Prostate gland (tissue), 2 donors: ENCODE data around the gene WWP2. TPM values are rescaled to one million over a fixed set of nuclear protein-coding genes. Genes with fewer than 3 reads are reported as not detected.
A peak's percentile ranks its signal among the peaks of the same experiment; 100 is the strongest.
"Not testable (repeated sequence)": the region's sequence is repeated elsewhere in the genome, so short reads cannot be mapped to it uniquely, and the experiment has no call there.

ENCODE experiments used
- DNase-seq: peaks from one replicate; pipeline ENCODE4 v3.0.0-alpha.2; 2019; ENCODE audit warnings: low spot score
- H3K27ac ChIP-seq, 2 donors: fragments of 200-600 bp; sonication (generic); 2 replicates each; pipeline ENCODE4 v1.5.1; 2017 to 2019
- H3K27me3 ChIP-seq: fragments of 200-600 bp; sonication (generic); replicated peaks from 2 replicates; pipeline ENCODE4 v1.5.1; 2019; ENCODE audit not compliant: insufficient read depth
- H3K36me3 ChIP-seq, 2 donors: fragments of 200-600 bp; sonication (generic); 1 replicate in 1 of 2; 2 replicates in 1 of 2; pipeline versions ENCODE4 v1.5.1 to v1.8.1; 2017 to 2019
- H3K4me1 ChIP-seq: fragments of 200-600 bp; sonication (generic); replicated peaks from 2 replicates; pipeline ENCODE4 v1.5.1; 2019
- H3K4me3 ChIP-seq, 2 donors: fragments of 200-600 bp; sonication (generic); 2 replicates each; pipeline ENCODE4 v1.5.1; 2017 to 2019
- H3K9me3 ChIP-seq: fragments of 200-600 bp; sonication (generic); 2 replicates; pipeline ENCODE4 v1.5.1; 2017
- WGBS: methylation state at CpG from one replicate; pipeline ENCODE4 v1.1.5; 2018; 5-methylcytosine and 5-hydroxymethylcytosine counted together
- intact Hi-C: fragments of 100-400 bp; cut with DNase I; formaldehyde crosslinking; loops from one replicate; pipeline ENCODE4 v1.14.2; 2022
- microRNA counts, 2 donors: library from miRNA; unstranded; fragments of <30 nt; microRNA quantifications; one replicate each; lab custom pipeline; 2016 to 2017
- microRNA-seq: library from miRNA; unstranded; fragments of <30 nt; microRNA quantifications from one replicate; pipeline ENCODE4, GENCODE V29; 2016
- small RNA-seq, 2 donors: library from RNA; depleted of rRNA; stranded (forward); fragments of <200 nt; gene quantifications; one replicate each; pipeline ENCODE3, GENCODE V24; 2016
- total RNA-seq, 2 donors: library from RNA; depleted of rRNA; stranded (reverse); fragments of >200 nt; gene quantifications; one replicate each; pipeline ENCODE4 v1.1.0, GENCODE V29; 2016

WWP2 gene
- total RNA-seq, 2 donors from 2014 or later, result 30.9 to 66.3 TPM

DNA sequence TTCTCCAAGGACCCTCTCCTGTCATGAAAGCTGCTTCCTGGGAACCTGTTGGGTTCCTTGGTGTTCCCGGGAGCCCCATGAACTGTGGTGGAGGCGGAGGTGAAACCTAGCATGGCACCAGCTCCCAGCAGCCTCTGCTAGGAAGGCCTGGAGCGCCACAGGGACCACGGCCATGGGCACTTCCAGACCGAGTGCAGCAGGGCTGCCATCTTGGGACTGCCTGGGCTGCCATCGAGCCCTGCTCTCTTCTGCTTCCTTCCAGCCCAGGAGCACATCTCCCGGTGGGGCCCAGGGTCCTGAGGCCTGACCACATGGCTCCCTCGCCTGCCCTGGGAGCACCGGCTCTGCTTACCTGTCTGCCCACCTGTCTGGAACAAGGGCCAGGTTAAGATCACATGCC, 201.2 kb downstream of the WWP2 start:
- H3K4me1 ChIP-seq, H3K36me3 ChIP-seq, H3K27me3 ChIP-seq, intact Hi-C loops, H3K9me3 ChIP-seq, H3K4me3 ChIP-seq, H3K27ac ChIP-seq, DNase-seq: not testable (repeated sequence)
- no CpG with 5 or more reads among the region's 9 CpGs for WGBS

DNA sequence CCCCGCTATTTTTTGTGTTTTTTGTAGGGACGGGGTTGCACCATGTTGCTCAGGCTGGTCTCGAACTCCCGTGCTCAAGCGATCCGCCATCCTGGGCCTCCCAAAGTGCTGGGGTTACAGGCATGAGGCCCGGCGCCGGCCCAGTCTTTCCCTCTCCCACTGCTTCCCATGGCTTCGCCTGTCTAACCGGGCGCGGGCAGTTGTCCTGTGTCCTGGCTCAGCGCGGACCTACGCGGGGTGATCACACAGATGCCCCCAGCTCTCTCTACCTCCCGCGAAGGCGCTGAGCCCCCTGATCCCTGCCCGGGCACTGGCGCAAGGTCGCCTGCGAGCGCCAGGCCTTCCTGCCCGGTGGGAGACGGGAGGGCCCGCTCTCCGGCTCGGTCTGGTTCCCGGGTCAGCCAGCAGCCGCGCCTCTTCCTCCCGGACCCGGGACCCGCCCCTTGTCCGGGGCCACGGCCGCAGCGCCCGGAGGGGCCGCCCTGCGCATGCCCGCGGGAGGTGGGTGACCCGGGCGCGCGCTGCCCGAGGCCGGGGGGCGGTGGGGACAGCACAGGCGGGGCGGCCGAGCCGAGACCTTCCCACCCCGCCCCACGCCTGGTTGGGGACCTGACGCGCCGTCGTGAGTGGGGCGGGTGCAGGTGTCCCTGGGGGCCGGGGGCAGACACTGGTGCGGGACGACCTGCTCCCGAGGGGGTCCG, 203.0 kb downstream of the WWP2 start:
- intact Hi-C loops, result not testable (repeated sequence)
- 34% methylated on average over 17 of the region's 68 CpGs for WGBS

DNA sequence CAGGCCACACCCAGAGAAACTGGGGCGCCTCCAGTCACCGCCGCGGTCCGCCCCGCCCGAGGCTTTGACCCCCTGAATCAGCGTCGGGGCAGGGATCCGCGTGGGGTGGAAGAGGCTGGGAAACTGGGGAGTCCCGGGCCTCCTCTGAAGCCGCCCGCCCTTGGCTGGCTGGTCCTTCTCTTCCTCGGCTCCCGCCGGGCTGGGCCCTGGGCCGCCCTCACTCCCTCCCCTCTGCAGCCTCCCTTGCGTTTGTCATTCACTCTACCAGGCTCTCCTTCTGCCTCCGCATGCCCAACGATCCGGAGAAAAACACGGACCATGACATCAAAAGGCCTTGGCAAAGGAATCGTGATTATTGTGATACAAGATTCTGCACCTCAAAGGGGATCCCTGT, 203.5 kb downstream of the WWP2 start:
- not testable (repeated sequence) for DNase-seq

More for the DNA sequence above, 203.0 kb downstream of the WWP2 start:
- H3K9me3 ChIP-seq, H3K36me3 ChIP-seq, DNase-seq, H3K4me1 ChIP-seq, H3K27me3 ChIP-seq: not testable (repeated sequence)
- Histone ChIP-seq H3K27ac (peak overlapping the region in 1 of 2 donors; percentile 53), H3K4me3 (peak overlapping the region; percentile 31 to 47)

DNA sequence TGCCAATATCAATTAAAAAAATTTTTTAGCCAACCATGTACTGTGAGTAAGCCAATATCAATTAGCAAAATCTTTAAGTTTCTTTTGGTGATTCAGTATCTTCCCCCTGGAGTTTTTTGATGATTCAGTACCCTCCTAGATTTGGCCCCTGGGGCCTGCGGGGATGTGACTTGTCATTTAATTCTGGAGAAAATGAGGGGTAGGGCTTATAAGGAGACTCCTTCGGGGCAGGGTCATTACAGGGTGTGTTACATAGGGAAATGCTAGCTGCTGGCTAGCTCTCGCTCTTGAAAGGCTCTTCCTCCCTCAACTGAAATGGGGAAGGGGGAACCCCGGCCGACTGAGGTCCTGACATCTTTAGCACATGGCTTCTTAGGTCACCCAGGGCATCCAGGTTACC, 205.6 kb downstream of the WWP2 start:
- H3K27ac ChIP-seq, H3K4me3 ChIP-seq, DNase-seq, H3K9me3 ChIP-seq, intact Hi-C loops, H3K4me1 ChIP-seq, H3K36me3 ChIP-seq, H3K27me3 ChIP-seq: not testable (repeated sequence)
- WGBS, result no CpG with 5 or more reads among the region's 5 CpGs

More for the DNA sequence above, 203.5 kb downstream of the WWP2 start:
- H3K27me3 ChIP-seq, H3K9me3 ChIP-seq, intact Hi-C loops, H3K4me1 ChIP-seq, H3K36me3 ChIP-seq: not testable (repeated sequence)
- Histone ChIP-seq H3K27ac (peak overlapping the region in 1 of 2 donors; percentile 53), H3K4me3 (peak overlapping the region; percentile 31 to 47)
- 6% methylated on average over 6 of the region's 24 CpGs for WGBS

DNA sequence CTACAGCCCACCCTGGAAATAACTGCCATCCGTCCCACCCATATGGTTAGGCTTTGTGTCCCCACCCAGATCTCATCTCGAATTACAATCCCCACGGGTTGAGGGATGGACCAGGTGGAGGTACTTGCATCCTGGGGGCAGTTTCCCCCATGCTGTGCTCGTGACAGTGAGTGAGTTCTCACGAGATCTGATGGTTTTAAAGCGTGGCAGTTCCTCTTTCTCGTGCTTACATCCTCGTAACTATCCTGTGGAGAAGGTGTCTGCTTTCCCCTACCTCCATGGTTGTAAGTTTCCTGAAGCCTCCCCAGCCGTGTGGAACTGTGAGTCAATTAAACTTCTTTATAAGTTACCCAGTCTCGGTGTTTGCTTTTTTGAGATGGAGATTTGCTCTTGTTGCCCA, 206.0 kb downstream of the WWP2 start:
- H3K4me3 ChIP-seq, DNase-seq, H3K27me3 ChIP-seq, H3K36me3 ChIP-seq, H3K9me3 ChIP-seq, H3K4me1 ChIP-seq, intact Hi-C loops, H3K27ac ChIP-seq: not testable (repeated sequence)
- no CpG with 5 or more reads among the region's 10 CpGs for WGBS

DNA sequence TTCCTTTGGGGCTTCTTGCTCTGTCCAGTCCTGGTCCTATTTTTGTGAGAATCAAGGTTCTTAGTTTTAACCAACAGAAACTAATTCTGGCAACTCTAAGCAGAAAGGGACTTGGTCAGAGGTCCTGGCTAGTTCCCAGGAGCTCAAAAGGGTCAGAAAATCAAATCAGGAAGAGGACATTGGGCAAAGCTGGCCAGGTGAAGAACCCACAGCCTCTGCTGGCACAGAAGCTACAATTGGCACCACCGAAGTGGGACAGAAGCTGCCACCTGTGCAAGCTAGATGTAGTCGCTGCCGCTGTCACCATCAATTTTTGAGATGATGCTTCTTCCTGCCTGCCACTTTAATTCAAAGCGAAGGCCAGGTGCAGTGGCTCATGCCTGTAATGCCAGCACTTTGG, 207.5 kb downstream of the WWP2 start:
- H3K36me3 ChIP-seq, H3K27me3 ChIP-seq, H3K9me3 ChIP-seq, H3K27ac ChIP-seq, H3K4me1 ChIP-seq, H3K4me3 ChIP-seq, DNase-seq, intact Hi-C loops: not testable (repeated sequence)
- 87% methylated on average over 3 of the region's 4 CpGs for WGBS

DNA sequence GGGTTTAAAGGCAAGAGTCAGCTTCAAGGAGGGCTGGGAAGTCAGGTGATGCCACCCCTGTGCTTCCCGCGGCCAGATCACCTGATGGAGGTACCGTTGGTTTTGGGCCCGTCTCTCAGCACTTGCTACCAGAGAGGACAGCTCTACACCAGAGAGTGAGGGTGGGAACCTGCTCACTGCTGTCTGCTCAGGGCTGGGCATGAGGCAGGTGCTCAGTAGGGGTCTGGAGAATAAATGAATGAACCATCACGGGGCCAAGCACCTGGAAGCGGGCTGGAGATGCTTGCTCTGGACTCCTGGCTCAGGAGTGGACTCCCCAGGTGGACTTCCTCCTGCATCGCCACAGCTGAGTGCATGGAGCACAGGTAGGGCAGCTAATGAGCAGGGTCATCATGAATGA, 210.0 kb downstream of the WWP2 start:
- DNase-seq, H3K27me3 ChIP-seq, H3K36me3 ChIP-seq, intact Hi-C loops, H3K27ac ChIP-seq, H3K4me3 ChIP-seq, H3K9me3 ChIP-seq, H3K4me1 ChIP-seq: not testable (repeated sequence)
- WGBS, result 68% methylated on average over 4 of the region's 7 CpGs

DNA sequence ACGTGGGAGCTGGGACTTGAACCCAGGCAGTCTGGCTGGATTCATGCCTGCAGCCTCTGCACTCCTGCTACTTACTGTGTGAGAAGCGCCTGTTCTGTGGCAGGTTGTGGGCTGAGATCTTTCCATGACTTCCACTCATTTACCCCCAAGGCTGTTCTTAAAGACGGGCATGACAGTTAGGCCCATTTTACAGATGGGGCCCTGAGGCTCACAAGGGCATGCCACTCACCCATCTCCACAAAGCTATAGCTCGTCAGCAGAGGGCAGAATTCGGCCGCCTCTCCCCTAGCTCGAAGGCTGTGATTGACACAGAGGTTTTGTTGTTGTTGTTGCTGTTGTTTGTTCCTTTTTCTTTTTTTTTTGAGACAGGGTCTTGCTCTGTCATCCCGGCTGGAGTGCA, 210.8 kb downstream of the WWP2 start:
- H3K4me1 ChIP-seq, intact Hi-C loops, H3K27me3 ChIP-seq, H3K27ac ChIP-seq, H3K36me3 ChIP-seq, DNase-seq, H3K4me3 ChIP-seq, H3K9me3 ChIP-seq: not testable (repeated sequence)
- WGBS, result 88% methylated on average over 7 of the region's 8 CpGs

DNA sequence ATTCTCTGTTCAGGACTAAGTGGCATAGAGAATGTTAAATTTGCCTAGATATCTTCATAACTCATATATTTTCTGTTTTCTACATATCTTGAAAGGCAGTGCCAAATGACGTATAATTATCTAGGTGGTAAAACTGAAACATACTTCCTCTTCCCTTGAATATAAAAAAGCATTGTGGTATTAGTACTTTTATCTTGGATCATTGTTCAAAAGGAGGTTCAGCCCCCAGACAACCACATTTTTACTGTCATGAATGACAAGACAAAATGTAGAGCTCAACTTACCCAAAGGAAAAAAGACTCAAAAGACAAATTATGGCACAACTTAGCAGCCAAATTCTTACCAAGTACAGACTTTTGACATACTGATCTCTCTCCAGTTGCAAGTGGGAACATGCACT, 223.1 kb downstream of the WWP2 start:
- DNase-seq, H3K27ac ChIP-seq, intact Hi-C loops, H3K36me3 ChIP-seq, H3K4me1 ChIP-seq, H3K27me3 ChIP-seq, H3K9me3 ChIP-seq, H3K4me3 ChIP-seq: not testable (repeated sequence)
- WGBS, result 63% methylated on average over 1 of the region's 1 CpG

MicroRNA genes within 50 kb of the gene (microRNA counts, 767-probe panel; counts per million panel counts)
- 268 to 431 counts per million in 2 donors for microRNA hsa-miR-140-3p (lab: Ali Mortazavi, UCI)
- microRNA hsa-miR-140-5p (lab: Ali Mortazavi, UCI), result 3,050 to 3,101 counts per million in 2 donors

Small RNA genes within 50 kb of the gene (microRNA-seq; reads per million reads assigned to microRNA genes)
- 2,164 reads per million, percentile 91 among the genes with 10 or more reads in this experiment for gene MIR140

Small RNA genes within 50 kb of the gene (small RNA-seq; reads per million reads assigned to genes)
- gene AC026468.1 (0 reads per million in 2 donors), gene MIR140 (282 to 389 reads per million in 2 donors), gene RF00091 (0 reads per million in 2 donors)

Other genes starting within 250 kb of the WWP2 start
- gene NFAT5, start 196.4 kb upstream of the WWP2 start, total RNA-seq, result 10 to 100 TPM; 41.4 to 52.7 TPM
- 10 to 100 TPM; 25.2 to 43.9 TPM for gene NQO1, start 35.8 kb upstream of the WWP2 start, total RNA-seq
- gene NOB1, start 7.4 kb upstream of the WWP2 start, total RNA-seq, result 10 to 100 TPM; 29.8 to 44.1 TPM
- gene CLEC18A, start 189.0 kb downstream of the WWP2 start, total RNA-seq, result 1 to 10 TPM; 1.5 to 8.0 TPM